ENCODE measurements around the gene DGKE.

The DGKE gene

GRCh38 chr17:56879280-56879679, 45.3 kb downstream of the DGKE start:
- no peak overlapping the region for H3K27ac ChIP-seq
- no peaks in the 10 kb centered on the region for H3K79me2 ChIP-seq (ENCODE audit: insufficient read depth, low read depth)
- H2AFZ ChIP-seq (ENCODE audit: low read depth), result no peak overlapping the region
- no peaks in the 10 kb centered on the region for H3K36me3 ChIP-seq (ENCODE audit: insufficient read depth)
- H3K4me2 ChIP-seq, result no peak overlapping the region
- no peak overlapping the region for H3K9ac ChIP-seq
- H4K20me1 ChIP-seq (ENCODE audit: insufficient read depth), result no peaks in the 10 kb centered on the region
- no peak for TF ChIP-seq CTCF (conservative IDR thresholded peaks at IDR 0.05; ENCODE audit: low read depth, low read length)
- H3K4me1 ChIP-seq (ENCODE audit: low read depth, poor library complexity, severe bottlenecking), result no peaks in the 10 kb centered on the region
- no peak overlapping the region for H3K4me3 ChIP-seq (IDR thresholded peaks at IDR 0.05; ENCODE audit: insufficient read depth, low read depth, low read length)
- H3K27me3 ChIP-seq (ENCODE audit: insufficient read depth, low read depth), result no peaks in the 10 kb centered on the region

GRCh38 chr17:56880133-56880532, 46.2 kb downstream of the DGKE start:
- H3K27me3 ChIP-seq (ENCODE audit: insufficient read depth, low read depth), result no peaks in the 10 kb centered on the region
- no peaks in the 10 kb centered on the region for H3K4me1 ChIP-seq (ENCODE audit: low read depth, poor library complexity, severe bottlenecking)
- no peak for TF ChIP-seq CTCF (conservative IDR thresholded peaks at IDR 0.05; ENCODE audit: low read depth, low read length)
- no peak overlapping the region for H3K4me3 ChIP-seq (IDR thresholded peaks at IDR 0.05; ENCODE audit: insufficient read depth, low read depth, low read length)
- no peaks in the 10 kb centered on the region for H4K20me1 ChIP-seq (ENCODE audit: insufficient read depth)
- no peak overlapping the region for H3K9ac ChIP-seq
- H3K4me2 ChIP-seq, result no peak overlapping the region
- no peaks in the 10 kb centered on the region for H3K36me3 ChIP-seq (ENCODE audit: insufficient read depth)
- no peak overlapping the region for H3K27ac ChIP-seq
- no peaks in the 10 kb centered on the region for H3K79me2 ChIP-seq (ENCODE audit: insufficient read depth, low read depth)
- no peak overlapping the region for H2AFZ ChIP-seq (ENCODE audit: low read depth)

GRCh38 chr17:56880571-56880970, 46.6 kb downstream of the DGKE start:
- no peaks in the 10 kb centered on the region for H3K4me1 ChIP-seq (ENCODE audit: low read depth, poor library complexity, severe bottlenecking)
- no peak for TF ChIP-seq CTCF (conservative IDR thresholded peaks at IDR 0.05; ENCODE audit: low read depth, low read length)
- H3K9ac ChIP-seq, result no peak overlapping the region

GRCh38 chr17:56881685-56882295, 47.8 kb downstream of the DGKE start:
- H3K79me2 ChIP-seq (ENCODE audit: insufficient read depth, low read depth), result no peaks in the 10 kb centered on the region
- no peak overlapping the region for H3K4me2 ChIP-seq
- H3K4me1 ChIP-seq (ENCODE audit: low read depth, poor library complexity, severe bottlenecking), result no peaks in the 10 kb centered on the region
- H3K27ac ChIP-seq, result no peak overlapping the region
- H3K36me3 ChIP-seq (ENCODE audit: insufficient read depth), result no peaks in the 10 kb centered on the region
- H3K9ac ChIP-seq, result no peak overlapping the region
- H3K4me3 ChIP-seq (IDR thresholded peaks at IDR 0.05; ENCODE audit: insufficient read depth, low read depth, low read length), result no peak overlapping the region
- no peaks in the 10 kb centered on the region for H3K27me3 ChIP-seq (ENCODE audit: insufficient read depth, low read depth)
- TF ChIP-seq CTCF (conservative IDR thresholded peaks at IDR 0.05; ENCODE audit: low read depth, low read length), result no peak
- no peak overlapping the region for H2AFZ ChIP-seq (ENCODE audit: low read depth)
- H4K20me1 ChIP-seq (ENCODE audit: insufficient read depth), result no peaks in the 10 kb centered on the region

More at GRCh38 chr17:56880571-56880970, 46.6 kb downstream of the DGKE start:
- no peaks in the 10 kb centered on the region for H3K27me3 ChIP-seq (ENCODE audit: insufficient read depth, low read depth)
- no peaks in the 10 kb centered on the region for H3K79me2 ChIP-seq (ENCODE audit: insufficient read depth, low read depth)
- H3K4me2 ChIP-seq, result no peak overlapping the region
- no peaks in the 10 kb centered on the region for H3K36me3 ChIP-seq (ENCODE audit: insufficient read depth)
- no peak overlapping the region for H2AFZ ChIP-seq (ENCODE audit: low read depth)
- H3K27ac ChIP-seq, result no peak overlapping the region
- H4K20me1 ChIP-seq (ENCODE audit: insufficient read depth), result no peaks in the 10 kb centered on the region
- H3K4me3 ChIP-seq (IDR thresholded peaks at IDR 0.05; ENCODE audit: insufficient read depth, low read depth, low read length), result no peak overlapping the region
